A673 (cell line): ENCODE data around the gene TRMT10B. TPM values are rescaled to one million over a fixed set of nuclear protein-coding genes. Genes with fewer than 3 reads are reported as not detected.
"Not testable (repeated sequence)": the region's sequence is repeated elsewhere in the genome, so short reads cannot be mapped to it uniquely, and the experiment has no call there.

Source experiments
- BruUV-seq: library from RNA; stranded (reverse); fragments of 400-500 nt; replicated peaks from 2 replicates; lab custom pipeline; 2021; lab: Mats Ljungman, UMichigan
- CTCF ChIA-PET: fragments of 300-600 bp; sonication (Branson Sonifier 250); formaldehyde crosslinking; loops from one replicate; lab custom pipeline; 2022; ENCODE audit warnings: antibody characterized with exemption; lab: Charles Lee
- POLR2A ChIA-PET: fragments of 300-600 bp; sonication (Branson Sonifier 250); formaldehyde crosslinking; loops from one replicate; lab custom pipeline; 2022; ENCODE audit warnings: antibody characterized with exemption; ENCODE audit not compliant: low non-redundant PET; lab: Charles Lee
- DNase-seq: peaks from one replicate; pipeline ENCODE4 v3.0.0-alpha.2; 2015; ENCODE audit warnings: low spot score
- H3K27ac ChIP-seq: fragments of 200-600 bp; sonication (generic); 2 replicates; pipeline ENCODE4 v1.5.1; 2016; ENCODE audit warnings: mixed run types, low read depth, mild to moderate bottlenecking, mixed read lengths, antibody characterized with exemption, low read length; ENCODE audit not compliant: poor library complexity, severe bottlenecking
- H3K27me3 ChIP-seq: fragments of 200-600 bp; sonication (generic); replicated peaks from 2 replicates; pipeline ENCODE4 v1.6.1; 2017; ENCODE audit warnings: mixed run types, low read depth, mild to moderate bottlenecking, mixed read lengths, antibody characterized with exemption, low read length; ENCODE audit not compliant: insufficient read depth, poor library complexity
- H3K36me3 ChIP-seq: fragments of 200-600 bp; sonication (generic); 2 replicates; pipeline ENCODE4 v1.6.1; 2016; ENCODE audit warnings: mixed run types, mild to moderate bottlenecking, mixed read lengths, antibody characterized with exemption, low read length; ENCODE audit not compliant: insufficient read depth, poor library complexity, severe bottlenecking
- H3K4me1 ChIP-seq: fragments of 200-600 bp; sonication (generic); 2 replicates; pipeline ENCODE4 v1.6.1; 2017; ENCODE audit warnings: mixed run types, mild to moderate bottlenecking, mixed read lengths, antibody characterized with exemption, low read length; ENCODE audit not compliant: insufficient read depth, poor library complexity, severe bottlenecking
- H3K4me3 ChIP-seq: fragments of 200-600 bp; sonication (generic); 2 replicates; pipeline ENCODE4 v1.5.1; 2016; ENCODE audit warnings: low read depth, mixed run types, mild to moderate bottlenecking, mixed read lengths, low read length; ENCODE audit not compliant: poor library complexity, severe bottlenecking
- H3K9me3 ChIP-seq: fragments of 200-600 bp; sonication (generic); 2 replicates; pipeline ENCODE4 v1.6.1; 2016; ENCODE audit warnings: mixed run types, low read depth, mild to moderate bottlenecking, mixed read lengths, antibody characterized with exemption, low read length; ENCODE audit not compliant: poor library complexity, severe bottlenecking
- EZH2 ChIP-seq: fragments of 200-600 bp; sonication (generic); IDR thresholded peaks from 2 replicates; pipeline ENCODE4 v1.6.1; 2017; ENCODE audit warnings: borderline replicate concordance, low read depth, mild to moderate bottlenecking, mixed read lengths, antibody characterized with exemption, low read length; ENCODE audit not compliant: poor library complexity, severe bottlenecking
- intact Hi-C: fragments of 100-400 bp; cut with micrococcal nuclease; formaldehyde crosslinking; loops from one replicate; pipeline ENCODE4 v1.10.0; 2022; ENCODE audit not compliant: unreplicated experiment
- total RNA-seq: library from RNA; stranded (reverse); gene quantifications from 2 replicates; pipeline ENCODE4 v1.2.3, GENCODE V29; 2021
- TF ChIP-seq, protein P1 (sequence below): fragments of 300-800, 200-600 bp; sonication (generic); conservative IDR thresholded peaks from 2 replicates; pipeline ENCODE4 v1.5.1; 2017; ENCODE audit warnings: low read depth, mild to moderate bottlenecking, antibody characterized with exemption, low read length, moderate library complexity, mixed read lengths

Gene TRMT10B
- total RNA-seq, 1 experiment from 2014 or later, result 7.8 TPM

DNA sequence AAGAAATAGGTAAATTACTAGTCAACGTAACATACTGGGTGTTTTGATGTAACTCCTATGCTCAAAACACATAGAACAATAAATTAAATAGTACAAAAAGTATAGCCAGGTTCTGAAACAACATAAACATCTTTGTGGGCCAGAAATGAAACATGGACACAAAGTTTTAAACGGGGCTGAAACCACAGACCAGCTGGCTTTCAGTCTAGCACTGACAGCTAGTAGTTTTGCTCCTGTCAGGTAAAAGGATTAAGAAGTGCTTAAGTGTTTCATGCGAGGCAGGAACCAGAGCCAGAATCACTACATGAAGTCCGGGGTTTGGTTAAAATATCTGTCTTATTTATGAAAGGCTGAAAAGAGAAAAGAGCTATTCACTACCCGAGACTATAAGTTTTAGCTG lies 66.5 kb downstream of the TRMT10B start:
- no TSS peak for BruUV-seq
- CTCF ChIA-PET, result no interaction called here
- no peak for DNase-seq
- no peak for TF ChIP-seq EZH2
- TF ChIP-seq, protein P1, sequence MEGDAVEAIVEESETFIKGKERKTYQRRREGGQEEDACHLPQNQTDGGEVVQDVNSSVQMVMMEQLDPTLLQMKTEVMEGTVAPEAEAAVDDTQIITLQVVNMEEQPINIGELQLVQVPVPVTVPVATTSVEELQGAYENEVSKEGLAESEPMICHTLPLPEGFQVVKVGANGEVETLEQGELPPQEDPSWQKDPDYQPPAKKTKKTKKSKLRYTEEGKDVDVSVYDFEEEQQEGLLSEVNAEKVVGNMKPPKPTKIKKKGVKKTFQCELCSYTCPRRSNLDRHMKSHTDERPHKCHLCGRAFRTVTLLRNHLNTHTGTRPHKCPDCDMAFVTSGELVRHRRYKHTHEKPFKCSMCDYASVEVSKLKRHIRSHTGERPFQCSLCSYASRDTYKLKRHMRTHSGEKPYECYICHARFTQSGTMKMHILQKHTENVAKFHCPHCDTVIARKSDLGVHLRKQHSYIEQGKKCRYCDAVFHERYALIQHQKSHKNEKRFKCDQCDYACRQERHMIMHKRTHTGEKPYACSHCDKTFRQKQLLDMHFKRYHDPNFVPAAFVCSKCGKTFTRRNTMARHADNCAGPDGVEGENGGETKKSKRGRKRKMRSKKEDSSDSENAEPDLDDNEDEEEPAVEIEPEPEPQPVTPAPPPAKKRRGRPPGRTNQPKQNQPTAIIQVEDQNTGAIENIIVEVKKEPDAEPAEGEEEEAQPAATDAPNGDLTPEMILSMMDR, result no peak
- Histone ChIP-seq H3K27me3 (no peaks in the 10 kb centered on the region), H3K9me3 (no peaks in the 10 kb centered on the region), H3K4me3 (no peak overlapping the region), H3K27ac (no peak overlapping the region), H3K36me3 (peaks cover 14% of the 10 kb centered on the region), H3K4me1 (no peaks in the 10 kb centered on the region)
- intact Hi-C loops, result no loop called here
- POLR2A ChIA-PET, result no interaction called here

DNA sequence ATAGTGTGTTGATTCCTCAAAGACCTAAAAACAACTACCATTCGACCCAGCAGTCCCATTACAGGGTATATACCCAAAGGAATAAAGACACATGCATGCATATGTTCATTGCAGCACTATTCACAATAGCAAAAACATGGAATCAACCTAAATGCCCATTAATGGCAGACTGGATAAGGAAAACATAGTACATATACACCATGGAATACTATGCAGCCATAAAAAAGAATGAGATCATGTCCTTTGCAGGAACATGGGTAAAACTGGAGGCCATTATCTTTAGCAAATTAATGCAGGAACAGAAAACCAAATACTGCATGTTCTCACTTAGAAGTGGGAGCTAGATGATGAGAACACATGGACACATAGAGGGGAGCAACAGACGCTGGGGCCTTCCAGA lies 71.6 kb downstream of the TRMT10B start:
- H3K27me3 ChIP-seq, H3K4me3 ChIP-seq, H3K27ac ChIP-seq, CTCF ChIA-PET, intact Hi-C loops, H3K9me3 ChIP-seq, DNase-seq, H3K4me1 ChIP-seq, POLR2A ChIA-PET: not testable (repeated sequence)
- BruUV-seq, result TSS peak; percentile 1
- H3K36me3 ChIP-seq, result peaks cover 21% of the 10 kb centered on the region

DNA sequence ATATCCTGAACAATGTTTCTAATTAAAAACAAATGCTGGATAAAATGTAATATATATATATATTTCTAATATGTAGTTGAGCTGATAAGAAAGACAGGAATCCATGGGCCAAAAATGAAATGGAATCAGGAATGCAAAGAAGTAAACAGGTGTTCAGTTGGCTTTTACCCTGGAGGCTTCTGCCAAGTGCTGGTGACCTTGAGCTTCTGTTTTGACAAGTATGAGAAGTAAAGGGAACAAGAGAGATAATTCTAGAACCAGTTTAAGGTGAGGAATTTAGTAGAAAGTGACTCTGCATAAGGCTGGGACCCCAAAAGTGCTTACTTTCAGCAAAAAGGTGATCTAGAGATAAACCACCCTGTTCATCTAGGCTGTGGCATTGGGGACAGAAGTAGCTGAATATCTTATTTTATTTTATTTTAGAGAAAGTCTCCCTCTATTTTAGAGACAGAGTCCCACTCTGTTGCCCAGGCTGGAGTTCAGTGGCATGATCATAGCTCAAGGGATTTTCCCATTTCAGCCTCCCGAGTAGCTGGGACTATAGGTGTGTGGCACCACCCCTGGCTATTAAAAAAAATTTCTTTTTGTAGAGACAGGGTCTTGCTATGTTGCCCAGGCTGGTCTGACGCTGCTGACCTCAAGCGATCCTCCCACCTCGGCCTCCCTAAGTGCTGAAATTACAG lies 74.0 kb downstream of the TRMT10B start:
- Histone ChIP-seq H3K36me3 (peaks cover 19% of the 10 kb centered on the region), H3K27ac (no peak overlapping the region), H3K4me3 (no peak overlapping the region), H3K9me3 (no peaks in the 10 kb centered on the region), H3K4me1 (no peaks in the 10 kb centered on the region), H3K27me3 (no peaks in the 10 kb centered on the region)
- DNase-seq, result no peak
- POLR2A ChIA-PET, result no interaction called here
- intact Hi-C loops, result no loop called here
- CTCF ChIA-PET, result no interaction called here
- BruUV-seq, result no TSS peak
- TF ChIP-seq, protein P1, result no peak
- TF ChIP-seq EZH2, result no peak

Other genes starting within 250 kb of the TRMT10B start
- 14.5 and 15.0 TPM in 2 replicates for gene FBXO10, start 177.4 kb upstream of the TRMT10B start, total RNA-seq
- 213 and 247 TPM in 2 replicates for gene TOMM5, start 161.2 kb upstream of the TRMT10B start, total RNA-seq
- gene FRMPD1, start 102.9 kb upstream of the TRMT10B start, total RNA-seq, result not detected in 2 replicates
- 71.9 and 89.6 TPM in 2 replicates for gene EXOSC3, start 31.3 kb downstream of the TRMT10B start, total RNA-seq
- gene DCAF10, start 47.0 kb downstream of the TRMT10B start, total RNA-seq, result 24.0 and 29.9 TPM in 2 replicates
- 36.3 and 40.8 TPM in 2 replicates for gene SLC25A51, start 150.3 kb downstream of the TRMT10B start, total RNA-seq